OCI-LY7 (cell line): ENCODE results near the gene C6orf132.

Experiments used
- CTCF ChIP-seq: fragments of 200-600 bp; sonication (generic); conservative IDR thresholded peaks from 2 replicates; pipeline ENCODE4 v1.5.1; 2014; ENCODE audit warnings: mild to moderate bottlenecking, antibody characterized with exemption, low read length, moderate library complexity, mixed read lengths
- EZH2phosphoT487 ChIP-seq: fragments of 200-600 bp; sonication (generic); IDR thresholded peaks from 2 replicates; pipeline ENCODE4 v1.6.1; 2018; ENCODE audit warnings: low read depth, borderline replicate concordance, mild to moderate bottlenecking, mixed run types, antibody characterized with exemption, low read length, moderate library complexity, mixed read lengths

GRCh38 chr6:42154461-42155209, 12.2 kb upstream of the C6orf132 start:
- TF ChIP-seq CTCF (no peak), EZH2phosphoT487 (no peak)
